NOMO-1 (cell line): ENCODE results near the gene TBC1D5.
"Not testable (repeated sequence)": the region's sequence is repeated elsewhere in the genome, so short reads cannot be mapped to it uniquely, and the experiment has no call there.

Experiments
- DNase-seq, 2 experiments: peaks; one replicate each; lab custom pipeline; 2025; ENCODE audit not compliant: unreplicated experiment in 2 of 2; lab: John Stamatoyannopoulos, UW

Gene TBC1D5

DNA sequence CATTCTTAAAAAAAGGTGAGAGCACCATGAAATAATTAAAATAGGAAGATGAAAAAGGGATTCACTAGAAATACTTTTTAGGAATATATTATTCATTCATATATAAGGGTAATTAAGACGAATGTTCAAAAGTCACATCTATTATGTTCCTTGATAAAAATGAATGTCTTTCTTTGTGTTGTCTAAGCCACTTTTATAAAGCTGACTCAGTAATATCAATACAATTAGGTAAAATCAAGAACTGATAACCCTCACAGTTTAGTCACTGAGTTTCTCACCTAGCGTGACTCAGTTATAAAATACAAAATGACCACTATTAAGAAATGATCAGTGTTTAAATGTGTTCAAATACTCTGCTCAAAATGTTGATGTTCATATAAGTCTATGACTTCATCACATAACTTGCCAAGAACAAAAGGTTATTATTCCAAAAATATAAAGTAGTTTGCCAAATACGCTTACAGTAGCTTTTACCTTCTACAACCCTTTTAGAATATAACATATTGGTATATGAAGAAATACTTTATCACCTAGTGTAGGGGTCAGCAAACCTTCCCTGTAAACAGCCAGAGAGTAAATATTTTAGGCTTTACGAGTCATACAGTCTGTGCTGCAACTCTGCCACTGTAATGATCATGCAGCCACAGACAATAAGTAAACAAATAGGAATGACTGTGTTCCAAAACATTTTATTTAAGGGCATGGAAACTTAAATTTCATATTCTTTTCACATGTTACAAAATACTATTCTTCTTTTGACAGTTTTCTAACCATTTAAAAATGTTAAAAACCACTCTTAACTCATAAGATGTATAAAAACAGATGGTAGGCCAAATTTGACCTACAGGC is 369.8 kb downstream of the TBC1D5 start:
- no peak for DNase-seq

DNA sequence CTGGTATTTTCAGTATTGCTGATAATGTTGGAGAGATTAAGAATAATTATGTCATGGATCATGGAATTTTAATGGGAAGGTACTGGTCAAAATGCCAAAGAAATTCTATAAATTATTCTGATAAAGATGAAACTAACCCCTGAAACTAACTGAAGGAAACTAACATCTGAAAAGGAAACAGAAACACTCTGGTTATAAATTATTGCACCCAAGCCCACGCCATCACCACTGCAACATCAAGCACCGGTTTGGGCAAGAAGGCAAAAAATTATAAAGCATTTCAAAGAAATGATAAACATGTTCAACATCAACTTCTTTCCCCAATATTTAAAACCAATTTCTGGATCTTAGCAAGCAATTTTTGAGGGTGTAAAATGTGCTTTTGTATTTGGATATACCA is 372.5 kb downstream of the TBC1D5 start:
- DNase-seq, result no peak

DNA sequence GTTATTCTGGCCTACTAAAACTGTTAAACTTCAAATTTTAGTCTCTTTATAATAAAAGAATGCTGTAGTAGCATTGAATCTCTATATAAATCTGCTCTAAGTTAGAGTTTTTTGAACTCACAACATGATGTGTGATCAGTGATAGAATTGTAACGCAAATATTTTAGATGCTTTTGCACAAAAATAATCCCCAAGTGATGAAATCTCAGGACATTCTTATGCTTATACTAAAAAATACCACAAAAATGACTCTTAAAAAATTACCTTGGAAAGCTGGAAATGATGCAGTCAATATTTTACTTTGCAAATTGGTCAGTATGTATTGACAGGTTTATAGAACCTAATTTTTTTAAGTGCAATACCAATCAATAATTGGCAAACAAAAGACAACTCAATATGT is 375.3 kb downstream of the TBC1D5 start:
- DNase-seq, result no peak

DNA sequence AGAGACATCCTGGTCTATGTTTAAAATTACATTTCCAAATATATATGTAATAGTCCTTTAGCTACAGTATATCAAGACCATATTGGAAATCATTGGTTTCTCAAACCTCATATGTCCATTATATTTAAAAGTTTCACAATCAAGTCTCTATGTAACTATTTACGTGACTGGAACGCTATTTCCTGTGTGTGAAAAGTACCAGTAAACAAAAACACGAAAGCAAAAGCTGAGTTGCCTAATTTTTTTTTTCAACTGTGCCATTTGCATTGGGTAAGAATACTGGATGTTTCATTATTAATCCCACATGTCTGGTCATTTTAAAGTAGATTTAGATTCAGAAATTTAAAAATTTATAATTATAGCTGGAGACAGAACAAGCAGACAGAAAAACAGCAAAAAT is 381.4 kb downstream of the TBC1D5 start:
- DNase-seq, result no peak

DNA sequence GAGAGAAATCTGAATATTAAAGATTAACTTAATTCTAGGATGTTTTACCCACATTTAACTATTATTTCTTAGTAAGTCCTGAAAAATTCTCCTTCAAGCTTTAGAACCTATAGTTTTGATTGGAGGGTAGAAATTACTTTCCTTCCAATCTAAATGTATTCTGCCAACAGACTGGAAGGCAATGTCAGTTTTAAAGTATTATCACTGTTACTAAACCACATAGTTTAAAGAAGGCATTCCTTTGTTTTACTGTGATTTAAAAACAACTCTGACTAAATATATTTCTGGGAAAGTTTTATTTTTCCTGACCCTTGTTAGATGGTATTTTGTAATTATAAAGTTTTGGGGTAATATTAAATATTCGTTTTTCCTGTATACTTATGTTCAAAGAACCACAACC is 382.5 kb downstream of the TBC1D5 start:
- no peak for DNase-seq

DNA sequence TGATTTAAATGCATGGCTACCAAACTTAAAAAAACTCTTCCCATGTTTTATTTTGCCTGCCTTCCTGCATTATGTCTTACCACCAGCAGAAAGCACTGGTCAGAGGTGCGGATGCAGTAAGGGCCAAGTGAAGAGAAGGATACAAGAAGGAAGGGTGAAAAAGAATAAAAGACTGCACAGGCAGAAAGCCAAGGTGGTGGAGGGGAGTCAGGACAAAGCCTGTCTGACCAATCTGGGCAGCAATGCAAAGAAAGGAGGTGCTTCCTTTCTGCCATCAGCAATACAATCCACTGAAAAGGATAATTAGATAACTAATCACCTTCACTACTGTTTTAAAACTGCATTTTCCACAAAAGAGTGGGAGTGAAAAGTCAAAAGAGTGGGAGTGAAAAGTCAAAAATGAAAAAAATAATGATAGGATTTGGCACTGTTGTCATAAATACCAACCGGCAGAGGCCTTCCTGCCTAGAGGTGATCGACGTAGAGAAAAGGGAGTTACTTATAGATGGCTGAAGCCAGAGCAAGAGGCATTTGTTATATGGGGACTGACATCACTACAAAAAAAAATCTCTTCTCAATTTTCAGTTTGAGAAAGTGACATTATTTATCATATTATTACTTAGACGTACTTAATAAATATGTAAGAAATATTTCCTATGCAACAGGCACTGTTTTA is 385.3 kb downstream of the TBC1D5 start:
- DNase-seq, result no peak

DNA sequence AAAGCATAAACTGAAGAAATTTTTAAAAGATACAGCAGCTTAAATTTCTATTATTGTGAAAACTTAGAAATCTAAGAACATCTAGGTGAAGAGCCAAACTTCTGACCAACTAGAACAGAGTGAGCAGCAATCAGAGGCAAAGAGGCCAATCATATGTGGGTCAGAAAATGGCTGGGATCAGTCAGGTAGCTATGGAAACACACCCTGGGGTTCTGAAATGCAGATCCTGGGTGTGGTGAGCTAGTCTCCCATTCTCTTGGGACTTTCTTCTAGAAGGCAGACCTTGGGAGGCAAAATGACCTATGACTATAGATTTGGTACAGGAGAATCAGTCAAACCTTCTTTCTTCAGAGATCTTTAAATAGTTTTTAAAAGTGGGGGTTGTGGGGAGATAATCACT is 385.8 kb downstream of the TBC1D5 start:
- DNase-seq, result no peak

DNA sequence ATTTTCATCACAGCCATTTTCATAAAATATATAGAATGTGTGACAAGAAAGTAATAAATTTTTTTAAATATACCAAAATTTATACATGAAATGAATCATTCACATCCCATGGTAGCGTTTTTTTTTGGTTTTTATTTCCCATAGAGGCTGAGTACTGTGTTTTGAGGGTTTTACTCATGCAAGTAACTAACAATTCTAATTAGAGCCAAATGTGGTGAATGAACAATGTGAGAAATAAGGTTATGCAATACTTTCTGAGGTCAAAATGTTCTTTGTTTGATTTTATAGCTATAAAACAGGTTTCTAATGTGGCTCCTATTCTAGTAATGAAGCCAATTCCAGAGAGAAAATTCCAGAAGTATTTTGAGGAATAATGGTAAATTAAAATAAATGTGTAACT is 386.8 kb downstream of the TBC1D5 start:
- DNase-seq, result no peak

DNA sequence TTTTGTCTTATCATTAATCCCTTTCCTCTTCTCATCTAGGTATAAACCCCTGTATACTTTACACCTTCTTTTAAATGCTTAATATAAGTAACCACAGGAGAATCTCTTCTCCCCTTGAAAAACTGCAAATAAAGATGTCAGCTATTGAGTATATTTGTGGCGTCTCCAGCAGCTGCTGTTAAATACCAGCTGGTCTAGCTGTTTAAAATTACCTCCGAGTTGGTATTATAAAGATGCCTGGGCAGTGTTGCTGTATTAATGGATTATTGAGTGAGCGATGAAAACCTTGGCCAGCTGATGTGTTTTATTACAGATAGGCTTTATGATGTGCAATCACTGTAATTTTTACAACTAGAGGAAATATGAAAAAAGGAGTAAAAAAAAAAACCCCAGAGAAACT is 388.1 kb downstream of the TBC1D5 start:
- DNase-seq, result no peak

DNA sequence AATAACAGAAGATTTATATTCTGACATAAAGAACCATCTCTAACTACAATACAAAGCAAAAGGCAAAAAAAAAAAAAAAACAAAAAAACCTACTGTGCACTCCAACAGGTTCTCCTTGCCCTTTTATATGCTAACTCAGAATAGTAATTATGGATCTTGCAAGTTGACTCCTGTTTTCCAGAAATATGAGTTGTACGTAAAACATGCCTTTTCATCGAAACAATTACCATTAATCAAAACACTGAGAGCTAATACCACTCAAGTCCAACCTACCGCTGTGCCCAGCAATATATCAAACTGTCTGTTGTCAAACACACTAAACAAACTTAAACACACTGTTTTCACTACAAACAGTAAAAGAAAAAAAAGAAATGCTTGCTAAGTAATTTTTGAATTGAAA is 389.8 kb downstream of the TBC1D5 start:
- no peak for DNase-seq

DNA sequence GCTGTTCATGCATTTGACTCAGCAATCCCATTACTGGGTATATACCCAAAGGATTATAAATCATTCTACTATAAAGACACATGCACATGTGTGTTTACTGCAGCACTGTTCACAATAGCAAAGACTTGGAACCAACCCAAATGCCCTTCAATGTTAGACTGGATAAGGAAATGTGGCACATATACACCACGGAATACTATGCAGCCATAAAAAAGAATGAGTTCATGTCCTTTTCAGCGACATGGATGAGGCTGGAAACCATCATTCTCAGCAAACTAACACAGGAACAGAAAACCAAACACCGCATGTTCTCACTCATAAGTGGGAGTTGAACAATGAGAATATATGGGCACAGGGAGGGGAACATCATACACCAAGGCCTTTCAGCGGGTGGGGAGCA is 391.2 kb downstream of the TBC1D5 start:
- DNase-seq, result not testable (repeated sequence)

DNA sequence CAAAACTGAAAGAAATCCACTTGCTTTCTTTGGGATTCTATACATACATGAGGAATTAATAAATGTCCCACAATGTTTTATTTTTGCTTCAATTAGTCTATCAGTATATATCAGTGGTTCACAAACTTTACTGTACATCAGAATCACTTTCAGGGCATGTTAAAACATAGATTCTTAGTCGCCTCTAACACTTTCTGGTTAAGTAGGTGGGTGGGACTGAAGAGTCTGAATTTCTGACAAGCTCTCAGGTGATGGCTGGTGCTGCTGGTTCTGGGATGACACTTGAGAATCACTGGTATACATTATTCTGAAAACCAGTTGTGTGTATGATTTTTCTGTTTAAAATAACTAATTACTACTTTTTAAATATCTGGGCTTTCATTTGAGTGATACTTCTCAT is 393.3 kb downstream of the TBC1D5 start:
- no peak for DNase-seq

- DNase-seq, result peak in 1 of 2 experiments; percentile 2
These were observed 400.3 kb downstream of the TBC1D5 start for GRCh38 chr3:17342119-17342518.

GRCh38 chr3:17340693-17341092 is 401.7 kb downstream of the TBC1D5 start:
- no peak for DNase-seq

GRCh38 chr3:17340261-17340660 is 402.2 kb downstream of the TBC1D5 start:
- no peak for DNase-seq

DNA sequence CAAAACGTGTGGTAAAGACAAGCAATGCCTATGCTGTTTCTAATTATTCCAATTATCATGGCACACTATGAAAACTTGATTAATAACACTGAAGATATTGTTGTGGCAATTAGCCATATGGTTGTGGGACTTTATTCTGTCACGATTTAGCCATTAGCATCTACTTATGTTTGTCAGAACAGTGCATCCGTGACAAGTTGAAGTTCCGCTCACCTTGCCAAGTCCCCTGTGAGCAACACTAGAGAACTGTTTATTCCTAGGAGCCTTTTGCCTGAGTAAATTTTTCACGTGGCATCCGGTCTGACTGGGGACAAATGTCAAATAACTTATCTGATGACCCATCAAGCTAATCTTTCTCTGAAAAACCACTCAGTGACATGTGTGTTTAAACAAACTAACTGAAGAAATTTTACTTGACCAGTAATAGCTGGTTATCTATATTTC is 403.3 kb downstream of the TBC1D5 start:
- DNase-seq, result no peak

- no peak for DNase-seq
These were observed 406.1 kb downstream of the TBC1D5 start for GRCh38 chr3:17336291-17336690.

DNA sequence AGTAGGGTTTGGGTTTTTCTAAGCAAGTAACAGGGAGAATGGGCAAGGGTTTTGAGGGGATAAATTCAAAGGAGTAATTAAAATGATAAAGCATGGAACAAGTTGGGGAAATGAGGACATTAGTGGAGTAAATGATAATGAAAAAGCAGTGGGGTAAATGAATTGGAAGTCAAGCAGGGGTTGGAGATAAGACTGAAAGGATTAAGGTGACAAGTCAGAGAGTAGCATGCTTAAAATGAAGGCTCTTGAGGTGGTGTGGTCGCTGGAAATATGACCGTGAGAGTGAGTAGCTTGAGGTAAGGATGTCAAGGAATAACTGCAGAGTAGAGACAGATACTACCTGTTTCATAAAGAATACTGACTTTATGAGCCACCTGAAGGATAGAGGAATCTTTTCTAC is 408.5 kb downstream of the TBC1D5 start:
- DNase-seq, result no peak

DNA sequence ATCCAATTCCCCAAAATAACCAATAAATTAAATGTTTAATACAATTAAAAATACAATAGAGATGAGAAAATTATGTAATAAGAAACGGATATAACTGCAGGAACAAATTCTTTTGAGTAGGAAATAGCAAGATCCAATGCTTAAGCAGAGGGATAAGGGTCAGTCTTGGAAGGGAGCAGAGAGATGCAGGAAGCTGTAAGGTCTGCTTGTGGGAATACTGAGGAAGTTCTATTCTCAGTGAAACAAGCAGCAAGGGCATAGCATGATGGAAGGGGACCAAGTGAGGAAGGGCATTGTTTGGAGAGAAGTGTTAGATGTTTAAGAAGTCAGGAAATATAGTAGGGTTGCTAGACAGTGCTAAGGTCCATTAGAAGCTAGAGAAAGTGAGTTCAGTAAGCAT is 409.0 kb downstream of the TBC1D5 start:
- DNase-seq, result no peak

- no peak for DNase-seq
These were observed 411.8 kb downstream of the TBC1D5 start for GRCh38 chr3:17330660-17331059.

- peak; percentile 59 to 72 for DNase-seq
These were observed 412.5 kb downstream of the TBC1D5 start for GRCh38 chr3:17329927-17330326.

- DNase-seq, result no peak
These were observed 420.2 kb downstream of the TBC1D5 start for GRCh38 chr3:17322106-17322793.
